GM04503 (cell line): ENCODE data around the gene KLHL22.

Source experiments
- DNase-seq: peaks from one replicate; pipeline ENCODE4 v3.0.0-alpha.2; 2012; ENCODE audit warnings: low read depth

Gene KLHL22

GRCh38 chr22:20433191-20433590 lies 62.4 kb downstream of the KLHL22 start:
- DNase-seq: no peak

- DNase-seq: no peak
Measured at GRCh38 chr22:20432244-20432686, 63.3 kb downstream of the KLHL22 start.

- DNase-seq: no peak
Measured at GRCh38 chr22:20431511-20432192, 63.9 kb downstream of the KLHL22 start.

GRCh38 chr22:20430720-20431510 lies 64.7 kb downstream of the KLHL22 start:
- DNase-seq: no peak

GRCh38 chr22:20430101-20430719 lies 65.4 kb downstream of the KLHL22 start:
- no peak for DNase-seq

GRCh38 chr22:20429254-20430100 lies 66.1 kb downstream of the KLHL22 start:
- no peak for DNase-seq

- no peak for DNase-seq
Measured at GRCh38 chr22:20428496-20429253, 66.9 kb downstream of the KLHL22 start.

GRCh38 chr22:20427945-20428417 lies 67.6 kb downstream of the KLHL22 start:
- no peak for DNase-seq

- DNase-seq: no peak
Measured at GRCh38 chr22:20427104-20427944, 68.3 kb downstream of the KLHL22 start.

GRCh38 chr22:20426259-20426615 lies 69.4 kb downstream of the KLHL22 start:
- no peak for DNase-seq

GRCh38 chr22:20425566-20426258 lies 69.9 kb downstream of the KLHL22 start:
- no peak for DNase-seq

GRCh38 chr22:20424932-20425565 lies 70.5 kb downstream of the KLHL22 start:
- no peak for DNase-seq

- no peak for DNase-seq
Measured at GRCh38 chr22:20424568-20424931, 71.0 kb downstream of the KLHL22 start.

- no peak for DNase-seq
Measured at GRCh38 chr22:20423906-20424551, 71.6 kb downstream of the KLHL22 start.

- peak; percentile 57 for DNase-seq
Measured at GRCh38 chr22:20423008-20423905, 72.3 kb downstream of the KLHL22 start.

GRCh38 chr22:20422271-20423007 lies 73.2 kb downstream of the KLHL22 start:
- DNase-seq: peak; percentile 92

GRCh38 chr22:20421507-20421874 lies 74.1 kb downstream of the KLHL22 start:
- DNase-seq: no peak
